Activated CD4-positive, alpha-beta memory T cell treated with anti-CD3 and anti-CD28 coated beads for 36 hours (primary cell): ENCODE measurements around the gene ELL2. TPM values are rescaled to one million over a fixed set of nuclear protein-coding genes. Genes with fewer than 3 reads are reported as not detected.

Experiments used
- CTCF ChIA-PET: fragments of 350-600 bp; sonication (Branson Sonifier 250); formaldehyde crosslinking; loops from one replicate; lab custom pipeline; 2021; ENCODE audit warnings: antibody characterized with exemption, inconsistent platforms; lab: Charles Lee
- POLR2A ChIA-PET: fragments of 350-600 bp; sonication (Branson Sonifier 250); formaldehyde crosslinking; loops from one replicate; lab custom pipeline; 2021; ENCODE audit warnings: antibody characterized with exemption; lab: Charles Lee
- DNase-seq: peaks from one replicate; pipeline ENCODE4 v3.0.0-alpha.2; 2020
- H3K27ac Mint-ChIP-seq: one replicate; pipeline ENCODE4 v1.8.0; 2021; ENCODE audit warnings: mixed read lengths
- H3K27me3 Mint-ChIP-seq: one replicate; pipeline ENCODE4 v1.8.0; 2021; ENCODE audit warnings: mixed read lengths
- H3K36me3 Mint-ChIP-seq: one replicate; pipeline ENCODE4 v1.8.0; 2021; ENCODE audit warnings: mixed read lengths
- H3K4me1 Mint-ChIP-seq: one replicate; pipeline ENCODE4 v1.8.0; 2021; ENCODE audit warnings: low read depth, mixed read lengths
- H3K4me3 Mint-ChIP-seq: one replicate; pipeline ENCODE4 v1.8.0; 2021; ENCODE audit warnings: mild to moderate bottlenecking, mixed read lengths
- H3K9me3 Mint-ChIP-seq: one replicate; pipeline ENCODE4 v1.8.0; 2021; ENCODE audit warnings: mixed read lengths
- intact Hi-C: fragments of 100-400 bp; cut with micrococcal nuclease; formaldehyde crosslinking; loops from one replicate; pipeline ENCODE4 v1.15.1; 2023
- total RNA-seq, 2 experiments: library from RNA; stranded (reverse); gene quantifications; one replicate each; pipeline ENCODE4 v1.2.3, GENCODE V29; 2021

The ELL2 gene
- 100 to 1,000 TPM; 127 to 132 TPM for total RNA-seq

DNA sequence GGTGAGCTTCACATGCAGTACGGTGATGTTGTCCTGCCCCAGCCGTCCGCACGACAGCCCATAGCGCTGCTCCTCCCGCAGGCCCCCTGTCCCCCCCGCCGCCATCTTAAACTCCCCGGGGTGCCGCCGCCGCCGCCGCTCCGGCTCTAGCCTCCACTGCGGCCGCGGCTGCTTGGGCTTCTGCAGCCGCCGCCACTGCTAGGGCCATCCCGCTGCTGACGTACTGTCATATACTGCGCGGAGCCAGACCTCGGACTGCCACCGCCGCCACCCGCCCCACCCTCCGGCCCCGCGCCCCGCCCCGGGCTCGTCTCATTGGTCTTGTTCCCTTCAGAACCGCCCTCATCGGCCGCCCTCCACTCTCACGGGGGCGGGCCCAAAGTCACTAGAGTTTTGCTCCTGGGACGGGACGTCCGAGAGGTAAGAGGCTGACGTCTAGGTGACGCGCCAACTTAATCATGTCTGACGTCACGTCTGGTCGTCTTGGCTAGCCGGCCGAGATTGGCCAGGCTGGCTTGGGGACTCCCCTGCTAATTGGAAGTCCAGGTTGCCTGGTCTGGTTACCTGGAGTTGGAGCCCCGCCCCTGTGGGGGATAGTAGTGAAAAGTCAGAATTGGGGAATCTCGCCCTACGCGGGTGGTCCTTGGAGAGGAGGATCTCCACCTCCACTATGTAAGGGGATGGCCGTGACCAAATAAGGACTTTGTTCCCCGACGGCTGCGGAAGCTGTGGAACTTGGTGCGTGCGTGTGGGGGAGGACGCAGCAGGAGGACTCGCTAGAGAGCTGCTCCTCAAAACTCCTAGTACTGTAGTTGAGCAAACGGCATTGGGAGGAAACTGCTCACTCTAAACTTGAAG lies at the start of gene ELL2:
ELL2 (minus strand) TSS at position 235 of the 858 bp plus-strand sequence; CDS start at position 105, 130 bp downstream.
- peak; percentile 99 for DNase-seq
- no peaks in the 10 kb centered on the region for H3K27me3 Mint-ChIP-seq
- H3K4me1 Mint-ChIP-seq = peaks cover 62% of the 10 kb centered on the region
- ChIA-PET POLR2A (interaction anchor here (0.7 to 2.1 kb wide), 10 partner anchors 10 to 190 kb away, joined by 3 to 7 read pairs (median 4); no protein-coding TSS in a partner anchor), CTCF (interaction anchor here (0.6 to 6.4 kb wide), 17 partner anchors 10 to 375 kb away, joined by 3 to 46 read pairs (median 3); no protein-coding TSS in a partner anchor)
- H3K9me3 Mint-ChIP-seq = no peaks in the 10 kb centered on the region
- peaks cover 25% of the 10 kb centered on the region for H3K36me3 Mint-ChIP-seq
- H3K27ac Mint-ChIP-seq = peak within 1 kb of the TSS; percentile 98
- intact Hi-C loops = loop anchor here (1.0 to 10.0 kb wide), 19 partner anchors 33 to 1345 kb away; partner anchors contain the start of genes ARSK, ERAP2, GPR150 and KIAA0825
- peak within 1 kb of the TSS; percentile 98 for H3K4me3 Mint-ChIP-seq

GRCh38 chr5:96008987-96009647 lies 47.5 kb upstream of the ELL2 start:
- Mint-ChIP-seq H3K4me3 (no peak overlapping the region), H3K27ac (no peak overlapping the region), H3K27me3 (no peaks in the 10 kb centered on the region), H3K4me1 (no peaks in the 10 kb centered on the region), H3K36me3 (no peaks in the 10 kb centered on the region), H3K9me3 (peaks cover 3% of the 10 kb centered on the region)
- no peak for DNase-seq
- intact Hi-C loops = no loop called here
- ChIA-PET CTCF (no interaction called here), POLR2A (no interaction called here)

DNA sequence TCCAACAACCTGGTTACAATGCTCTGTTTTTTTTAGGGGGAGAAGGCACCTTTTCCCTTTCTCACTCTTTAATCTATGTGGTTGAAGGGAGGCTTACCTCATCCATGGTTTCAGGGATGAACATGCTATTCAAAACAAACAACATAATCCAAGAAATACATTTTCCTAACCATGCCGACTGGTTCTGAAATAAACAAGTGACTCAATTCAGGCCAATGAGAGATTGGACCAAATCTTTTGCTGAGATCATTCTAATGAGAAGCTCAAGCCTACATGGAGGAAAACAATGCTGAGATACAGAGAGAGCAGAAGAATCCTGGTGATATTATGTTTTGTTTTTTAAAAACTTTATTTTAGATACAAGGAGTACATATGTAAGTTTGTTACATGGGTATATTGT lies 46.8 kb upstream of the ELL2 start:
- Mint-ChIP-seq H3K4me1 (no peaks in the 10 kb centered on the region), H3K36me3 (no peaks in the 10 kb centered on the region), H3K27me3 (no peaks in the 10 kb centered on the region), H3K4me3 (no peak overlapping the region), H3K27ac (no peak overlapping the region), H3K9me3 (peaks cover 3% of the 10 kb centered on the region)
- ChIA-PET CTCF (no interaction called here), POLR2A (no interaction called here)
- DNase-seq = no peak
- intact Hi-C loops = no loop called here

DNA sequence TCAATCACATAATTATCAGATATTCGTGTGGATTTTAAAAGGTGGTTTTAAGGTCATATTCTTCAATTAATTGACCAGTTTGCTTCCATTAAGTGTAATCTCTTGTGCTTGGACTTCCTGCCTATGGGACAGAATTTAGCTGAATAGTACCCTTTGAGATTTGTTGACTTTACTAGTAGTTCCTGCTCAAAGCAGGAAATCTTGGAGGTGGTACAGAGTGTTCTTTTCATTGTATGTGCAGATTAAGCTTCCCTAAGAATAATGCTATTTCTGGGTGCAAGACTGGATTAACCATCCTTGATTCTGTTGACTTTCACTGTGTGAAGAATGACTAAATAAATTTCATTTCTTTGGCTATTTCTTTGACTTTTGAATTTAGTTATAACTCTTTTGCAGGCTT lies 45.4 kb upstream of the ELL2 start:
- Mint-ChIP-seq H3K27ac (no peak overlapping the region), H3K9me3 (no peaks in the 10 kb centered on the region), H3K4me3 (no peak overlapping the region), H3K4me1 (no peaks in the 10 kb centered on the region), H3K36me3 (no peaks in the 10 kb centered on the region), H3K27me3 (no peaks in the 10 kb centered on the region)
- ChIA-PET POLR2A (no interaction called here), CTCF (no interaction called here)
- intact Hi-C loops = no loop called here
- DNase-seq = no peak

DNA sequence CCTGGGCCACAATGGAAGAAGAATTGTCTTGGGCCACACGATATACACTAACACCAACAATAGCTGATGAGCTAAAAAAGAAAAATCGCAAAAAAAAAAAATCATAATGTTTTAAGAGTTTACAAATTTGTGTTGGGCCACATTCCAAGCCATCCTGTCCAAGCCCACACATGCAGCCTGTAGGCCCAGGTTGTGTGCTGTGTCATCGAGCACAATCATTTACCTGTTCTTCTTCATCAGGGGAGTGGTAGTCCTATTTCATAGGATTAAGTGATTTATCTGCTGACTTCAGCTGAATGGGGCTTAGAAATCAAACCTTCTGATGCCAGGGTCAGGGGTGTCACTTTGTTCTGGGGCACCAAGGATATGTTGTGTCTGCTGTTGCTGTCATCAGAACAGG lies 44.6 kb upstream of the ELL2 start:
- no peaks in the 10 kb centered on the region for H3K36me3 Mint-ChIP-seq
- ChIA-PET CTCF (no interaction called here), POLR2A (no interaction called here)

GRCh38 chr5:96004754-96005153 lies 43.1 kb upstream of the ELL2 start:
- ChIA-PET CTCF (no interaction called here), POLR2A (no interaction called here)
- no peaks in the 10 kb centered on the region for H3K9me3 Mint-ChIP-seq
- H3K4me1 Mint-ChIP-seq = no peaks in the 10 kb centered on the region
- no peak for DNase-seq
- H3K36me3 Mint-ChIP-seq = no peaks in the 10 kb centered on the region
- intact Hi-C loops = no loop called here
- no peak overlapping the region for H3K27ac Mint-ChIP-seq
- H3K4me3 Mint-ChIP-seq = no peak overlapping the region
- peaks cover 2% of the 10 kb centered on the region for H3K27me3 Mint-ChIP-seq

More for the DNA sequence above, 44.6 kb upstream of the ELL2 start:
- no peaks in the 10 kb centered on the region for H3K4me1 Mint-ChIP-seq
- no peaks in the 10 kb centered on the region for H3K9me3 Mint-ChIP-seq
- no peak for DNase-seq
- no peaks in the 10 kb centered on the region for H3K27me3 Mint-ChIP-seq
- intact Hi-C loops = no loop called here
- no peak overlapping the region for H3K27ac Mint-ChIP-seq
- H3K4me3 Mint-ChIP-seq = no peak overlapping the region

GRCh38 chr5:96004087-96004486 lies 42.4 kb upstream of the ELL2 start:
- Mint-ChIP-seq H3K4me3 (no peak overlapping the region), H3K27ac (no peak overlapping the region), H3K4me1 (no peaks in the 10 kb centered on the region), H3K27me3 (peaks cover 4% of the 10 kb centered on the region), H3K36me3 (no peaks in the 10 kb centered on the region), H3K9me3 (no peaks in the 10 kb centered on the region)
- CTCF ChIA-PET = no interaction called here
- POLR2A ChIA-PET = no interaction called here
- intact Hi-C loops = no loop called here
- DNase-seq = no peak

GRCh38 chr5:96001262-96001661 lies 39.6 kb upstream of the ELL2 start:
- Mint-ChIP-seq H3K27me3 (peaks cover 7% of the 10 kb centered on the region), H3K4me3 (no peak overlapping the region), H3K36me3 (no peaks in the 10 kb centered on the region), H3K4me1 (peaks cover 8% of the 10 kb centered on the region), H3K27ac (no peak overlapping the region), H3K9me3 (no peaks in the 10 kb centered on the region)
- ChIA-PET POLR2A (no interaction called here), CTCF (no interaction called here)
- no peak for DNase-seq
- intact Hi-C loops = no loop called here

DNA sequence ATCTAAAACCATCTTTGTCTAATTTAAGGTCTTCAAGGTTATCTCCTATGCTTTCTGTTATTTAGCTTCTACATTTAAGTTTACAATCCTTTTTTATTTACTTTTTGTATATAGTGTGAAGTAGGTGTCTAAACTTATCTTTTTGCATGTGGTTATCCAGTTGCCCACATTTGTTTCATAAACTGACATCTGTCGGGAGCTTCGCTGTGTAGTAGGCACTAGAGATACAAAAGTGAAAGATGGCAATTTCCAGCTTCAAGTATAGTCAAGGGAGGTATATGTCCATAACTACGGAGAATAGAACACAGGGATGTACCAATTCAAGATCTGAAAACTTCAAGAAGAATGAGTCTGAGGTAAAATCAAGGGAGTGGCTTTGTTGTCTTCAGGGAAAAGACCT lies 38.7 kb upstream of the ELL2 start:
- Mint-ChIP-seq H3K27me3 (peaks cover 7% of the 10 kb centered on the region), H3K4me3 (no peak overlapping the region), H3K9me3 (no peaks in the 10 kb centered on the region), H3K4me1 (peaks cover 8% of the 10 kb centered on the region), H3K27ac (no peak overlapping the region), H3K36me3 (no peaks in the 10 kb centered on the region)
- no peak for DNase-seq
- ChIA-PET CTCF (interaction anchor here (0.7 kb wide), 1 partner anchor 40 kb away, joined by 3 read pairs; no protein-coding TSS in a partner anchor), POLR2A (no interaction called here)
- intact Hi-C loops = no loop called here

DNA sequence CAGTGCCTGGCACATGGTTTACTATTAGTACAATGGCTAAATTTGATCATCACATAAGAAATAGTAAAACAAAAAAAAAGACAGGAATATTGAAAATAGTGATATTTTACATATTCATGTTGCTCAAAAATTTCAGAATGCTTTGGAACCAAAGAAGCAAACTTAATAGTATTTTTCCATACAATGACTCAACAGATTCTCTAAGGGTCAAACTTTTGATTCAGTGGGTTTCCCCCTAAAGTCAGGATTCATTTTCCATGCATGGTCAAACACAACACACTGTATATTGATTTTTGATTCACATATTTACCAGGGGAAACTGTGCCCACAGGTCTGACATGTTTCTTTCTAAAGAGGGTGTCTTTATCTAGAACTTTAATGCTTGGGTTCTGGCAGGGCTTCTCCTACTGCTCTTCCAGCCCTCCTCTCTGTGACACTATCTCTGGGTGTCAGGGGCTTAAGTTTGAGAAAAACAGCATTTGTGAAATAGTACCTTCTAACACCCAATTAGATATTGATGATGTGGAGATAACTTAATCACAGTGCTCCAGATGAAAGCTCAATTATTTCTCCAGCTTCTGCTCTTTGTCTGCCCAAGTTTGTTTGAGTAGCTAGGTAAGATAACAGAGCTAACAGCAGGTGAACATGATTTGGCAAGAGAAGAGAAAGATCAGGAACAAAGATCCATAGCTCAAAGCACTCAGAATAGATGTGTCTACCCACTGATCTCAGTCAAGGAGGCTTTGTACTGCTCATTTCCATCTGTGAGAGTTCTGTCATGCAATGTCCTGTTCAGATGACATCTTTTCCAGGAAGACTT lies 35.5 kb upstream of the ELL2 start:
- Mint-ChIP-seq H3K27ac (peak overlapping the region; percentile 2), H3K4me3 (no peak overlapping the region)
- DNase-seq = no peak

DNA sequence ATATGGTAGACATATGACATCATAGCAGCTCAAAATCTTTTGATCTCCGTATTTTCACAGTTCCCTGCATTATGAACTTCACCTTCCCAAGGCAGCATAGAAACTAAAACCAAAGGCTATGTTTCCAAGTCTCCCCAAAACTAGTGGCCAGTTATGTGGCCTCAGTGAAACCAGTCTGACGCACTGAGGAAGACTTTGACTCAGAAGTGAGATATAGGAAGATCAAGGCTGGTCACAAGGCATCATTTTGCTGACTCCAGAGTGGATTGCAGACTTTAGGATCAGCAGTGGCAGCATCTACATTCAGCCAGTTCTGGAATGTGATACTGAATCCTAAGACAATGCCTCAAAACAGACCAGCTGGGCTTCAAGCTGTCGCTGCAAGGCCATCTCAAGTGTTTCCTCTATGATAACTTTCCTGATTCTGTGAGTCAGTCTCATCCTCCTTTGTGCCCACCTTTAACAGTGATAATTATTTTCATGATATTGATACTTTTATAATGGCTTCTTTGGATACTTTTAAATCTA lies 34.4 kb upstream of the ELL2 start:
- H3K4me3 Mint-ChIP-seq = no peak overlapping the region
- H3K4me1 Mint-ChIP-seq = peaks cover 8% of the 10 kb centered on the region
- intact Hi-C loops = loop anchor here (2.0 kb wide), 1 partner anchor 33 kb away; no protein-coding TSS in a partner anchor
- H3K27ac Mint-ChIP-seq = no peak overlapping the region
- CTCF ChIA-PET = no interaction called here
- DNase-seq = no peak
- peaks cover 13% of the 10 kb centered on the region for H3K27me3 Mint-ChIP-seq
- no peaks in the 10 kb centered on the region for H3K36me3 Mint-ChIP-seq
- POLR2A ChIA-PET = no interaction called here
- H3K9me3 Mint-ChIP-seq = no peaks in the 10 kb centered on the region

More for the DNA sequence above, 35.5 kb upstream of the ELL2 start:
- no peaks in the 10 kb centered on the region for H3K36me3 Mint-ChIP-seq
- CTCF ChIA-PET = interaction anchor here (1.1 kb wide), 1 partner anchor 19 kb away, joined by 3 read pairs; no protein-coding TSS in a partner anchor
- peaks cover 8% of the 10 kb centered on the region for H3K4me1 Mint-ChIP-seq
- peaks cover 13% of the 10 kb centered on the region for H3K27me3 Mint-ChIP-seq
- H3K9me3 Mint-ChIP-seq = no peaks in the 10 kb centered on the region
- POLR2A ChIA-PET = no interaction called here
- intact Hi-C loops = loop anchor here (2.0 kb wide), 1 partner anchor 34 kb away; no protein-coding TSS in a partner anchor
